MM.1S (cell line): Measurements from ENCODE around the gene DNAAF1.

Source experiments
- DNase-seq: peaks from one replicate; pipeline ENCODE4 v3.0.0-alpha.2; 2015
- H2AFZ ChIP-seq: fragments of 300-600 bp; sonication (generic); 2 replicates; pipeline ENCODE4 v1.6.0; 2016; ENCODE audit warnings: antibody characterized with exemption, low read length
- H3F3A ChIP-seq: fragments of 300-600 bp; sonication (generic); 2 replicates; pipeline ENCODE4 v1.6.1; 2016; ENCODE audit warnings: mild to moderate bottlenecking, antibody characterized with exemption, low read length, moderate library complexity, mixed read lengths; ENCODE audit not compliant: insufficient read depth
- H3K27ac ChIP-seq: fragments of 300-600 bp; sonication (generic); 2 replicates; pipeline ENCODE4 v1.5.1; 2016; ENCODE audit warnings: mild to moderate bottlenecking, low read length
- H3K27me3 ChIP-seq: fragments of 300-600 bp; sonication (generic); replicated peaks from 2 replicates; pipeline ENCODE4 v1.6.0; 2016; ENCODE audit warnings: low read length; ENCODE audit not compliant: insufficient read depth
- H3K36me3 ChIP-seq: fragments of 300-600 bp; sonication (generic); replicated peaks from 2 replicates; pipeline ENCODE4 v1.6.1; 2016; ENCODE audit warnings: mild to moderate bottlenecking, low read length, mixed read lengths; ENCODE audit not compliant: insufficient read depth
- H3K4me1 ChIP-seq: fragments of 300-600 bp; sonication (generic); 2 replicates; pipeline ENCODE4 v1.6.1; 2016; ENCODE audit warnings: low read length, mixed read lengths
- H3K4me2 ChIP-seq: fragments of 300-600 bp; sonication (generic); 2 replicates; pipeline ENCODE4 v1.6.0; 2016; ENCODE audit warnings: low read depth, low read length
- H3K4me3 ChIP-seq: fragments of 300-600 bp; sonication (generic); 2 replicates; pipeline ENCODE4 v1.5.1; 2016; ENCODE audit warnings: low read length, mixed read lengths
- H3K79me2 ChIP-seq: fragments of 300-600 bp; sonication (generic); 2 replicates; pipeline ENCODE4 v1.6.1; 2016; ENCODE audit warnings: mixed run types, low read length, mixed read lengths
- H3K9ac ChIP-seq: fragments of 300-600 bp; sonication (generic); 2 replicates; pipeline ENCODE4 v1.6.1; 2016; ENCODE audit warnings: low read length, mixed read lengths
- H3K9me2 ChIP-seq: fragments of 300-600 bp; sonication (generic); replicated peaks from 2 replicates; pipeline ENCODE4 v1.6.1; 2016; ENCODE audit warnings: mild to moderate bottlenecking, low read length, mixed read lengths; ENCODE audit not compliant: insufficient read depth
- H3K9me3 ChIP-seq: fragments of 300-600 bp; sonication (generic); replicated peaks from 2 replicates; pipeline ENCODE4 v1.6.1; 2016; ENCODE audit warnings: mild to moderate bottlenecking, low read length, mixed read lengths; ENCODE audit not compliant: insufficient read depth
- H4K20me1 ChIP-seq: fragments of 300-600 bp; sonication (generic); 2 replicates; pipeline ENCODE4 v1.6.1; 2016; ENCODE audit warnings: mild to moderate bottlenecking, low read length, moderate library complexity, mixed read lengths; ENCODE audit not compliant: insufficient read depth
- EZH2 ChIP-seq: fragments of 300-600 bp; sonication (generic); optimal IDR thresholded peaks from 2 replicates; pipeline ENCODE3; 2017; ENCODE audit warnings: low read depth, mild to moderate bottlenecking, antibody characterized with exemption, low read length, mixed read lengths
- EZH2phosphoT487 ChIP-seq: fragments of 300-600 bp; sonication (generic); IDR thresholded peaks from 2 replicates; pipeline ENCODE4 v1.6.1; 2018; ENCODE audit warnings: antibody characterized with exemption, low read length
- TF ChIP-seq, protein P1 (sequence below): fragments of 300-600 bp; sonication (generic); IDR thresholded peaks from 2 replicates; pipeline ENCODE4 v1.5.1; 2016; ENCODE audit warnings: antibody characterized with exemption, low read length, mixed read lengths

Gene DNAAF1

GRCh38 chr16:84225126-84225525 lies 80.0 kb downstream of the DNAAF1 start:
- peaks cover 78% of the 10 kb centered on the region for H3K27me3 ChIP-seq
- H3K4me3 ChIP-seq: no peak overlapping the region
- TF ChIP-seq EZH2 (no peak), EZH2phosphoT487 (no peak)
- TF ChIP-seq, protein P1, sequence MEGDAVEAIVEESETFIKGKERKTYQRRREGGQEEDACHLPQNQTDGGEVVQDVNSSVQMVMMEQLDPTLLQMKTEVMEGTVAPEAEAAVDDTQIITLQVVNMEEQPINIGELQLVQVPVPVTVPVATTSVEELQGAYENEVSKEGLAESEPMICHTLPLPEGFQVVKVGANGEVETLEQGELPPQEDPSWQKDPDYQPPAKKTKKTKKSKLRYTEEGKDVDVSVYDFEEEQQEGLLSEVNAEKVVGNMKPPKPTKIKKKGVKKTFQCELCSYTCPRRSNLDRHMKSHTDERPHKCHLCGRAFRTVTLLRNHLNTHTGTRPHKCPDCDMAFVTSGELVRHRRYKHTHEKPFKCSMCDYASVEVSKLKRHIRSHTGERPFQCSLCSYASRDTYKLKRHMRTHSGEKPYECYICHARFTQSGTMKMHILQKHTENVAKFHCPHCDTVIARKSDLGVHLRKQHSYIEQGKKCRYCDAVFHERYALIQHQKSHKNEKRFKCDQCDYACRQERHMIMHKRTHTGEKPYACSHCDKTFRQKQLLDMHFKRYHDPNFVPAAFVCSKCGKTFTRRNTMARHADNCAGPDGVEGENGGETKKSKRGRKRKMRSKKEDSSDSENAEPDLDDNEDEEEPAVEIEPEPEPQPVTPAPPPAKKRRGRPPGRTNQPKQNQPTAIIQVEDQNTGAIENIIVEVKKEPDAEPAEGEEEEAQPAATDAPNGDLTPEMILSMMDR: no peak
- H3K4me2 ChIP-seq: no peak overlapping the region
- no peaks in the 10 kb centered on the region for H3K4me1 ChIP-seq
- no peaks in the 10 kb centered on the region for H3K36me3 ChIP-seq
- no peak for DNase-seq
- H3K27ac ChIP-seq: no peak overlapping the region
- H3K79me2 ChIP-seq: no peaks in the 10 kb centered on the region
- no peaks in the 10 kb centered on the region for H3K9me2 ChIP-seq
- no peaks in the 10 kb centered on the region for H4K20me1 ChIP-seq
- H3K9me3 ChIP-seq: no peaks in the 10 kb centered on the region
- H3K9ac ChIP-seq: no peak overlapping the region
- H2AFZ ChIP-seq: no peak overlapping the region
- no peaks in the 10 kb centered on the region for H3F3A ChIP-seq

DNA sequence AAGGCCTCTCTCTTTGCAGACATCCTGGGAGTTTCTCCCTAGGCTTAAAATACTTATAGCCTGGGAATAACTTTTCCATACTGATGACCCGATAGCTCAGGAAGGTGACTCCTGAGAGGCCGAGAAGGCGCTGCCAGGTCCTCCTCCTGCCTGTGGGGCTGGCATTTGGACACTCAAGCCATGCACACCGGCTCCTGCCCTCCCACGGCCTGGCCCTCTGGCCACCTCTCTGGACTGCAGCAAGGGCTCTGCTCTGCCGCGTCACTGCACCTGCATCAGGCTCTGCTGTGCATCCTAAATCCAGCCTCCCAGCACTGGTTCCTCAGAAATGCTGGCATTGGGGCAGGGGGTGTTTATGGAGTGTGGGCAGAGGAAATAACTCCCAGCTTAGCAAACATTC lies 80.5 kb downstream of the DNAAF1 start:
- Histone ChIP-seq H3K4me3 (no peak overlapping the region), H3K4me2 (no peak overlapping the region), H3K9me3 (no peaks in the 10 kb centered on the region), H4K20me1 (no peaks in the 10 kb centered on the region), H3K9me2 (no peaks in the 10 kb centered on the region), H3K79me2 (no peaks in the 10 kb centered on the region), H3K27ac (no peak overlapping the region), H3F3A (no peaks in the 10 kb centered on the region), H3K36me3 (no peaks in the 10 kb centered on the region), H3K9ac (no peak overlapping the region), H3K27me3 (peaks cover 80% of the 10 kb centered on the region), H2AFZ (no peak overlapping the region), H3K4me1 (no peaks in the 10 kb centered on the region)
- DNase-seq: no peak
- TF ChIP-seq, protein P1: no peak
- no peak for TF ChIP-seq EZH2phosphoT487
- no peak for TF ChIP-seq EZH2

- Histone ChIP-seq H3K9ac (no peak overlapping the region), H4K20me1 (no peaks in the 10 kb centered on the region), H3K27me3 (peaks cover 79% of the 10 kb centered on the region), H3K4me3 (no peak overlapping the region), H2AFZ (no peak overlapping the region), H3K4me1 (no peaks in the 10 kb centered on the region), H3K9me2 (no peaks in the 10 kb centered on the region), H3K4me2 (no peak overlapping the region), H3K9me3 (no peaks in the 10 kb centered on the region), H3F3A (no peaks in the 10 kb centered on the region), H3K36me3 (no peaks in the 10 kb centered on the region), H3K79me2 (no peaks in the 10 kb centered on the region), H3K27ac (no peak overlapping the region)
- DNase-seq: no peak
- TF ChIP-seq, protein P1: no peak
- TF ChIP-seq EZH2phosphoT487: no peak
- TF ChIP-seq EZH2: no peak
Observed at GRCh38 chr16:84226026-84226425, 80.9 kb downstream of the DNAAF1 start.
